T47D (cell line): Measurements from ENCODE around the gene ANKRD39.

Source experiments
- DNase-seq, 2 experiments: peaks; one replicate each; pipeline versions ENCODE4 v3.0.0 to v3.0.0-alpha.2; 2011 to 2012; ENCODE audit warnings: low read depth in 1 of 2, low spot score in 1 of 2
- JUND ChIP-seq: IDR thresholded peaks from 2 replicates; pipeline ENCODE4 v1.6.1; 2012; ENCODE audit warnings: low read depth
- in situ Hi-C: cut with HindIII; loops from 2 replicates; pipeline ENCODE4 v1.10.0; 2016; ENCODE audit warnings: low sequenced_read_pairs, low pct_unique_long_range_greater_than_20kb

Gene ANKRD39

GRCh38 chr2:96882906-96883305 lies 25.1 kb upstream of the ANKRD39 start:
- no peak for DNase-seq
- no peak for TF ChIP-seq JUND
- in situ Hi-C loops, result no loop called here

- no peak for TF ChIP-seq JUND
- no peak for DNase-seq
- in situ Hi-C loops, result no loop called here
Measured at GRCh38 chr2:96882230-96882629, 24.4 kb upstream of the ANKRD39 start.

DNA sequence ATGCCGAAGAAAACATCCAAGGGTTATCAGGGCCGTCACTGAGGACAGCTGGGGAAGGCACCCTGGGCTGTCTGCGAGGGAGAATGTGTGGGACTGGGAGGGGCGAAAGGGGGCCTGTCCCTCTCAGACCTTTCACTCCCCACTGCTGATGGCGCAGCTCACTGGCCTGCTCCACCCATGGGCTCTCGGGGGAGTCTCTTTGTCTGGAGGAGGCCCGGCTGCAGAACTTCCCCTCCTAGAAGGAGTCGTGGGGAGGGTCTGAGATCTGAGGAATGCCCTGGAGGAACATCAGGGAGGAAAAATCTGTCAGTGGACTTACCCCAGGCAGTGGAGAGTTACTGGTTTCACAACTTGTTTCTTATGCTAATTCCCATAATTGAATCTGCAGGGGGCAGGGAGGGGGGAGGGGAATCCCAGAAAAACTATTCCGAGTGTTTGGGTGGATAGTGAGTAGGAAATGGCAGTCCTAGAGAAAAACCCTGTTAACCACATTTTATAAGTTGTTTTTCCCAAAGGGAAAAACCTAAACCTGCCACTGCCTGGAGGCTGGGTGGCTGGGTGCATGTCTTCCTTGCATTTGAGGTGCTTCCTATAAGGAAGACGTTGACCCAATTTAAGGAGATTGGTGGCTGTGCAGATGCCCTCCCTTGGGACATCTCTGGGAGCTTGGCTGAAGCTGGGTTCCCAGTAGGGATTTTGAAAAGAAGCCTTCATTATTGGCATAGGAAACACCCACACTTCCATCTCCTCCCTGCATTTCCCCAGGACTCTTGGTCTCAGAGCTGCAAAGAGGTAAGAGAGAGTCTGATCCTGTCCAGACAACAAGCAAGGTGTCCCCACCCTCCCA lies 23.8 kb upstream of the ANKRD39 start:
- DNase-seq, result no peak
- in situ Hi-C loops, result no loop called here
- no peak for TF ChIP-seq JUND

GRCh38 chr2:96880891-96881273 lies 23.1 kb upstream of the ANKRD39 start:
- no peak for DNase-seq
- in situ Hi-C loops, result no loop called here
- TF ChIP-seq JUND, result no peak

DNA sequence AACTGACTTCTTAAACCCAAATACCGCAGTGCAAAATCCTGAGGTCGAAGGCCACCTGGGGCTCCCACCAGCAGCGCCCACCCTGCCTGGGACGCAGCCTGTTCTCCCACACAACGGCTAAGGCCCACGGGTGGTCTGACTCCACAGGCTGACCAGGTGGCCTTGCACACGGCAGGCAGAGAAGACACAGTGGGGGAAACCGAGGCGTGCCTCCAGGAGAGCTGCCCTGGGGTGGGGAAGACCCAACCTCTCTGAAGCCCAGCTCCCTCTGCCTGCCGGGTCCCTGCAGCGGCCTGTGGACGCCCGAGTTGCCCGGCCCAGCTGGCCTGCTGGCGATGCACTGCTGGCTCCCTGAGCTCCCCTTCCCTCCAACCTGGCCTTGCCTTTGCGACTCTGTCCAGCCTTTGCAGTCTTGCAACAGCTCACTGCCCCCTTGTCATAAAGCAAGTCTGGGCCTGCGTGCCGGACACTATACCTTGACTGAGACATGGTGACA lies 21.8 kb upstream of the ANKRD39 start:
- no peak for TF ChIP-seq JUND
- in situ Hi-C loops, result no loop called here
- no peak for DNase-seq

- in situ Hi-C loops, result no loop called here
Measured at GRCh38 chr2:96878796-96879544, 21.2 kb upstream of the ANKRD39 start.

DNA sequence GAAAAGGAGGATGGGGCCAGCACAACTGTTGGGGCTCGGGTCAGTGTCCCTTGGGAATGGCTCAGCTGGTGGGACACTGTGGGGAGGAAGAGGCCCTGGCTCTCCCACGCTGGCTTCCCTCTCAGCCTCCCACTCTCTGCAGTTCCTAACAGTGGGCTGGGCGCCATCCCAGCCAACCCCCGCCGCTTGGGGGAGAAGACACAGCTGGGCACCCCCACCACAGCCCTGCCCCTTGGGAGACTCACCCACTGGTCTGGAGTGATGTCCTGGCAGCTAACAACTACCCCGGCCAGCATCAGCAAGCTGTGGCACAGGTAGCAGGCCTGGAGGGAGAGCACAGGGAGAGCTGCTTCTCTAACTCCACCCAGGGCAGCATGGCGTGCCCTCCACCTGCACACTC lies 20.4 kb upstream of the ANKRD39 start:
- TF ChIP-seq JUND, result no peak
- in situ Hi-C loops, result no loop called here
- DNase-seq, result no peak

More at GRCh38 chr2:96878796-96879544, 21.2 kb upstream of the ANKRD39 start:
- TF ChIP-seq JUND, result no peak
- no peak for DNase-seq

- DNase-seq, result no peak
- in situ Hi-C loops, result no loop called here
Measured at GRCh38 chr2:96877631-96878092, 19.8 kb upstream of the ANKRD39 start.

GRCh38 chr2:96877042-96877451 lies 19.2 kb upstream of the ANKRD39 start:
- TF ChIP-seq JUND, result no peak
- no peak for DNase-seq
- in situ Hi-C loops, result no loop called here

More at GRCh38 chr2:96877631-96878092, 19.8 kb upstream of the ANKRD39 start:
- TF ChIP-seq JUND, result no peak

DNA sequence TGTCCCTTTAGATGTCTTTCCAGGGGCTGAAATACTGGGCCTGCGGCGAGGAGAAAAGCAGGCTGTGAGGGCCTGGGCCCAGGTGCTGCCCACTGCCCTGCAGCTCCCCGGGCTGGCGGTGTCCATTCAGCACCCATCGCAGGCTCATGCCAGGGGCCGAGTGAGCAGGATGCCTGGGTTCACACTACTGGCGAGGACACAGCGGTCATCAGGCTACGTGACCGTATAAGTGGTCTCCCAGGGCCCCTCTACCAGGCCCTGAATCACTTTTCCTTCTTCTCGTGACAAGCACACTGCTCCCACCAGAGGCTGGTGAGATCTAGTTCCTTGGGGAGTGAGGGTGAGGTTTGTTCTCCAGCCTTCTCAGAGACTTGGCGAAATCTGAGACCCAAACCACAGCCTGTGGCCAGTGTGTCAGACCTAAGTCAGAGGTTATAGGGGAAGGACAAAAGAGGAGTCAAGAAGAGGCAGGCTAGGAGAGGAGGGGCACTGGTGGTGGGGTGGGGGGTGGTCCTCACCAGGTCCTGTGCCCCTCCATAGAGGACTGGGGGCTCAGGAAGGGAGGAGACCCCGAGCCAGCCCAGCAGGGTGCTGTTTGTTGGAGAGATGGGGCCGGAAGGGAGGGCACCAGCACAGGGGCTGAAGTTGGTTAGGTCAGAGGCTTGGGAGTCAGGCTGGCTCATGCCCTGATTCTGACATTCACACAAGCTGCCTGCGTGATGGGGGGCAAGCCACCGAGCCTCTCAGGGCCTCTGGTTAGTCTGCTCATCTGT lies 18.6 kb upstream of the ANKRD39 start:
- no peak for TF ChIP-seq JUND
- in situ Hi-C loops, result no loop called here
- DNase-seq, result no peak

DNA sequence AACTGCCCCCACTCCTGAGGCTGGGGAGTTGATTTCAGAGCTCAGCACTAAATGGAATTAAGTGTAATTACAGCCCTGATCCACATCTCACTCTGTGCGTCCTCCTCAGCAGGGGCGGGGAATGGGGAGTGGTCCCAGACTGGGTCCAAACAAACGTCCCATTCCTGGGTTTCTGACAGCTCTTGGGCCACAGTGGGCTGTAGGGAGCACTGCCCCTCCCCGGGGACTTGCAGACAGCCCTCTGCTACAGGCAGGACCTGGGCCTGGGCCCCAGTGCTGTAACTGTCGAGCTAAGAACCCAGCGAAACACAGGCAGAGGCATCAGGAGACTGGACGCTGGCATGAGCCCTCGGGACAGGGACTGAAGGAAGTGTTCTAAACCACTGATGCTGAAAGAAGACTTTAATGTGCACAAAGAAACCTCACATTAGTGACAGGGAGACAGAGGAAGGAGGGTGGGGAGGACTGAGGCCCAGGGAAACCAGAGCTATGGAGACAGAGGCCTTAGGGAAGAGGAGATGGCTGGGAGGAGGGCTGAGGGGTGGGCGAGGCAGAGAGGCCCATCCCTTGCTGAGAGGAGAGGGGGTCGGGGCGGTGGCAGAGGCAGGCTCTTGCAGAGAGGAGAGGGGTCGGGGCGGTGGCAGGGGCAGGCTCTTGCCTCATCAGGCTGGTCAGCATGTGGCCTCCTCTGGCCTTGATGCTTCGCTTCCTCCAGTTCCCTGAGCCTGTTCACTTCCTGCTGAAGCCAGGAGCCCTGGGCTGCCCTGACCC lies 17.9 kb upstream of the ANKRD39 start:
- DNase-seq, result no peak
- in situ Hi-C loops, result no loop called here
- TF ChIP-seq JUND, result no peak
